ENCODE results near the gene PTGS1. TPM values are rescaled to one million over a fixed set of nuclear protein-coding genes. Genes with fewer than 3 reads are reported as not detected.

Gene PTGS1
- polyA plus RNA-seq, 1 donor (not counting 4 experiments of a cell fraction or from before 2014, with no cell fraction given), result 4.5 TPM

GRCh38 chr9:122355336-122355875 is 15.4 kb upstream of the PTGS1 start:
- no peak for TF ChIP-seq EZH2 (IDR thresholded peaks at IDR 0.05; ENCODE audit: low read length)
- H3K4me3 ChIP-seq (ENCODE audit: control insufficient read depth in 2 of 3, extremely low read depth in 1 of 3, insufficient read depth in 2 of 3, low read depth in 1 of 3, low read length in 3 of 3), result no peak overlapping the region
- no peaks in the 10 kb centered on the region for H3K36me3 ChIP-seq (ENCODE audit: control insufficient read depth in 2 of 2, extremely low read depth in 1 of 2, insufficient read depth in 2 of 2, low read length in 2 of 2)
- H3K79me2 ChIP-seq (ENCODE audit: control insufficient read depth, insufficient read depth, low read length), result no peaks in the 10 kb centered on the region
- no peak overlapping the region for H3K9ac ChIP-seq (ENCODE audit: control insufficient read depth, extremely low read depth, insufficient read depth, low read length)
- H3K9me1 ChIP-seq (ENCODE audit: control insufficient read depth, extremely low read depth, insufficient read depth, low read length), result no peaks in the 10 kb centered on the region
- dilution Hi-C loops (cut with MboI; ENCODE audit: extremely low pct_ligation_motif_present, low sequenced_read_pairs), result no loop called here
- no peaks in the 10 kb centered on the region for H3K27me3 ChIP-seq (ENCODE audit: control insufficient read depth, extremely low read depth, insufficient read depth, low read length)
- no peaks in the 10 kb centered on the region for H4K20me1 ChIP-seq (ENCODE audit: control insufficient read depth, extremely low read depth, insufficient read depth, low read length)
- H3K4me2 ChIP-seq (ENCODE audit: control insufficient read depth, extremely low read depth, insufficient read depth, low read depth, low read length), result no peak overlapping the region
- no peak overlapping the region for H3K27ac ChIP-seq (ENCODE audit: control insufficient read depth, insufficient read depth, low read length)
- peaks cover 11% of the 10 kb centered on the region for H3K4me1 ChIP-seq (ENCODE audit: control insufficient read depth, extremely low read depth, insufficient read depth, low read length)
- FAIRE-seq (no peak), DNase-seq (ENCODE audit: low read depth, low spot score) (no peak)
- no peaks in the 10 kb centered on the region for H3K9me3 ChIP-seq (ENCODE audit: control insufficient read depth, low read depth, low read length)
- no peak overlapping the region for H2AFZ ChIP-seq (ENCODE audit: control insufficient read depth, low read length)

- Histone ChIP-seq H3K4me1 (ENCODE audit: control insufficient read depth, extremely low read depth, insufficient read depth, low read length) (peaks cover 21% of the 10 kb centered on the region), H3K4me3 (ENCODE audit: control insufficient read depth in 2 of 3, extremely low read depth in 1 of 3, insufficient read depth in 2 of 3, low read depth in 1 of 3, low read length in 3 of 3) (no peak overlapping the region)
- dilution Hi-C loops (cut with MboI; ENCODE audit: extremely low pct_ligation_motif_present, low sequenced_read_pairs), result no loop called here
Measured at GRCh38 chr9:122356627-122357026, 14.2 kb upstream of the PTGS1 start.

More at GRCh38 chr9:122356627-122357026, 14.2 kb upstream of the PTGS1 start:
- H3K27me3 ChIP-seq (ENCODE audit: control insufficient read depth, extremely low read depth, insufficient read depth, low read length), result no peaks in the 10 kb centered on the region
- DNase-seq (ENCODE audit: low read depth, low spot score) (no peak), FAIRE-seq (no peak)
- no peaks in the 10 kb centered on the region for H4K20me1 ChIP-seq (ENCODE audit: control insufficient read depth, extremely low read depth, insufficient read depth, low read length)
- no peak overlapping the region for H3K4me2 ChIP-seq (ENCODE audit: control insufficient read depth, extremely low read depth, insufficient read depth, low read depth, low read length)
- H2AFZ ChIP-seq (ENCODE audit: control insufficient read depth, low read length), result no peak overlapping the region
- TF ChIP-seq CTCF (optimal IDR thresholded peaks at IDR 0.05 in 1 of 3, IDR thresholded peaks at IDR 0.05 in 1 of 3, conservative IDR thresholded peaks at IDR 0.05 in 1 of 3; ENCODE audit: extremely low read depth in 1 of 3, insufficient read depth in 2 of 3, low read length in 3 of 3) (peak; percentile 33 to 48 (median 40)), EZH2 (IDR thresholded peaks at IDR 0.05; ENCODE audit: low read length) (no peak)
- H3K9ac ChIP-seq (ENCODE audit: control insufficient read depth, extremely low read depth, insufficient read depth, low read length), result no peak overlapping the region
- H3K9me3 ChIP-seq (ENCODE audit: control insufficient read depth, low read depth, low read length), result no peaks in the 10 kb centered on the region
- H3K9me1 ChIP-seq (ENCODE audit: control insufficient read depth, extremely low read depth, insufficient read depth, low read length), result no peaks in the 10 kb centered on the region
- no peaks in the 10 kb centered on the region for H3K36me3 ChIP-seq (ENCODE audit: control insufficient read depth in 2 of 2, extremely low read depth in 1 of 2, insufficient read depth in 2 of 2, low read length in 2 of 2)
- no peaks in the 10 kb centered on the region for H3K79me2 ChIP-seq (ENCODE audit: control insufficient read depth, insufficient read depth, low read length)
- no peak overlapping the region for H3K27ac ChIP-seq (ENCODE audit: control insufficient read depth, insufficient read depth, low read length)
